Uterus (tissue), 2 donors: ENCODE results near the gene GMCL1.
"Not testable (repeated sequence)": the region's sequence is repeated elsewhere in the genome, so short reads cannot be mapped to it uniquely, and the experiment has no call there.

Experiments
- CTCF ChIP-seq, 4 experiments: fragments of 200-600 bp in 2 of 4; fragments of 450-650 bp in 2 of 4; sonication (generic) in 2 of 4; IDR thresholded peaks; one replicate each; pipeline ENCODE4 v1.5.1; 2016 to 2019; ENCODE audit warnings: antibody characterized with exemption in 4 of 4, mild to moderate bottlenecking in 2 of 4, moderate library complexity in 1 of 4
- POLR2A ChIP-seq, 2 donors: fragments of 450-650 bp; IDR thresholded peaks; one replicate each; pipeline ENCODE4 v1.6.1; 2016; ENCODE audit warnings: antibody characterized with exemption in 2 of 2, mild to moderate bottlenecking in 1 of 2, moderate library complexity in 1 of 2

- TF ChIP-seq CTCF, POLR2A (IDR thresholded peaks at IDR 0.05): not testable (repeated sequence)
Measured at GRCh38 chr2:69892838-69893424, 63.5 kb downstream of the GMCL1 start.
